Astrocyte of the spinal cord (primary cell): ENCODE measurements around the gene KIF5C.

ENCODE experiments used
- DNase-seq: peaks from one replicate; pipeline ENCODE4 v3.0.0; 2011; ENCODE audit warnings: low read depth, low spot score
- H3K4me3 ChIP-seq: 2 replicates; pipeline ENCODE4 v1.5.1; 2011; ENCODE audit warnings: low read depth, mild to moderate bottlenecking, low read length, moderate library complexity
- CTCF ChIP-seq: IDR thresholded peaks from 2 replicates; pipeline ENCODE4 v1.5.1; 2012; ENCODE audit warnings: low read depth, mild to moderate bottlenecking, low read length, inconsistent platforms
- in situ Hi-C: cut with HindIII; loops from 2 replicates; pipeline ENCODE4 v1.10.0; 2017; ENCODE audit warnings: low sequenced_read_pairs

The KIF5C gene

GRCh38 chr2:148896136-148896535 is 21.1 kb downstream of the KIF5C start:
- H3K4me3 ChIP-seq: no peak overlapping the region
- TF ChIP-seq CTCF: no peak
- DNase-seq: no peak
- in situ Hi-C loops: no loop called here

GRCh38 chr2:148899638-148900318 is 24.8 kb downstream of the KIF5C start:
- DNase-seq: no peak
- in situ Hi-C loops: no loop called here
- H3K4me3 ChIP-seq: no peak overlapping the region
- TF ChIP-seq CTCF: no peak

- in situ Hi-C loops: no loop called here
- no peak for DNase-seq
- no peak overlapping the region for H3K4me3 ChIP-seq
- no peak for TF ChIP-seq CTCF
These were observed 25.4 kb downstream of the KIF5C start for GRCh38 chr2:148900350-148900837.

GRCh38 chr2:148901142-148901541 is 26.1 kb downstream of the KIF5C start:
- no peak for TF ChIP-seq CTCF
- in situ Hi-C loops: no loop called here
- no peak for DNase-seq
- H3K4me3 ChIP-seq: no peak overlapping the region

- no peak overlapping the region for H3K4me3 ChIP-seq
- in situ Hi-C loops: no loop called here
- no peak for DNase-seq
- TF ChIP-seq CTCF: no peak
These were observed 27.8 kb downstream of the KIF5C start for GRCh38 chr2:148902798-148903197.

GRCh38 chr2:148903294-148903693 is 28.3 kb downstream of the KIF5C start:
- in situ Hi-C loops: no loop called here
- no peak overlapping the region for H3K4me3 ChIP-seq
- no peak for DNase-seq
- no peak for TF ChIP-seq CTCF
